HG03469 (cell line): Measurements from ENCODE around the gene RELN.
"Not testable (repeated sequence)": the region's sequence is repeated elsewhere in the genome, so short reads cannot be mapped to it uniquely, and the experiment has no call there.

Experiments used
- ATAC-seq: cut with Tn5 transposase; IDR thresholded peaks from one replicate; pipeline ENCODE4 v1.9.1; 2021; ENCODE audit warnings: mild to moderate bottlenecking, moderate library complexity, moderate number of reproducible peaks; ENCODE audit not compliant: unreplicated experiment

The RELN gene

DNA sequence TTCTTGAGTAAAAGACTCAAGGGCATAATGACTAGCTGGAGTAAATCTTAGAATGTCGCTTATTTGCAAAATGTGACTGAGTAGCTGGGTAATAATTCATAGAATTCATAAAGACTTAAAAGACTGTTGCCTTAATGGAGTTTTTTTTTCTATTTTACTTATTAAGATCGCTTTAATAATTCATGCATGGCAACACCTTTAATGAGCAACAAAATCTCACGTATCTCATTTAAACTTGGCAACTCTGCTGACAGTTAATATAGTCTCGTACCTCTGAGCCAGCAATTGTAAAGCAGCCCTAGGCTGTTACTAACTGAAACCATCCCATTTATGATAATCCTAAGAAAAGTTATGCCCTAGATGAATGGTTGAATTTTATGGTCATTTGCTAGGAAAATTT is 455.7 kb downstream of the RELN start:
- no peak for ATAC-seq

DNA sequence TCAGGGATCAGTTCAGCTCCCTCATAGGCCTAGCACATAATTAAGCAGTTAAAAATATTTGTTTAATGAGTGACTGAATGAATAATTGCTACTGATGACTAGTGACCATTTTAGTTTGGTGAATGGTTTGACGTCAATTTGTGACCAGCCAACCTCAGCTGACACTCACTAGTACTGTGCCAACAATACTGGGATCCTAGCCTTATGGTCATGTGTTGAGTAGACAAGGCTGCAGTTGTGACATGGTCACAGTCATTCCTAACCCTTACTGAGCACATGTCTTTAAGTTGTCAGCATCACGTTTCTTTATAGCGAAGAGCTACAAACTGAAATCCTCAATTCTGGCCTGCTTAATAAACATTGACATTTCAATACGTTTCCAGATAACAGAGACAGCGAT is 456.5 kb downstream of the RELN start:
- no peak for ATAC-seq

DNA sequence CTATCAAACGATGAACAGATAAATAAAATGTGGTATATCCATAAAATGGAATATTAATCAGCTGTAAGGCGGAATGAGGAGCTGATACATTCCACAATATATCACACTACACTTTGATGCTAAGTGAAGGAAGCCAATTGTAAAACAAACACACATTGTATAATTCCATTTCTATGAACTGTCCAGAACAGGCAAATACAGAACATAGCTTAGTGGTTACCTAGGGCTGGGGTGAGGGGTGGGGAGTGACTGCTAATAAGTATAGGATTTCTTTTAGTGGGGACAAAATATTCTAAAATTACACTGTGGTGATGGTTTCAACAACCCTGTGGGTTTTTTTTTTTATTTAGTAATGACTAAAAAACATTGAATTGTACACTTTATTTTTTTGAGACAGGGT is 461.3 kb downstream of the RELN start:
- no peak for ATAC-seq

GRCh38 chr7:103525937-103526336 is 463.5 kb downstream of the RELN start:
- ATAC-seq, result no peak

GRCh38 chr7:103524042-103524907 is 465.2 kb downstream of the RELN start:
- no peak for ATAC-seq

DNA sequence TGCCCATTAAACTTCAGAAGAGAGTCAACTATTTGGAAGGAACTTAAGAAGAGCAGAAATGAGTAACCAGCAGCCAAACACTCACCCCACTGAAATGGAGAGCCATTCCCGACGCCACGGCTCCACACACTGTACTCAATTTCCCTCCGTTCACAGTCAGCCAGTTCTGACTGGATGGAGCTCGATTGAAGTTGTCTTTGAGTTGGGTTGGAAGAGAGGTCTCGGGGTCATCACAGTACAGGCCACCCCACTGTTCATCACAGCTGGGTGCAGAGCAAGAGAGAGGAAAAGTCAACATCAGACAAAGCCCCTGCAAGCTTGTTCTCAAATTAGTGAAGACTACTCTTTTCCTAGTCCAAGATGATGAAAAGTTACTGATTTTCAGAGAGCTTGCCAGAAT is 467.5 kb downstream of the RELN start:
- ATAC-seq, result no peak

DNA sequence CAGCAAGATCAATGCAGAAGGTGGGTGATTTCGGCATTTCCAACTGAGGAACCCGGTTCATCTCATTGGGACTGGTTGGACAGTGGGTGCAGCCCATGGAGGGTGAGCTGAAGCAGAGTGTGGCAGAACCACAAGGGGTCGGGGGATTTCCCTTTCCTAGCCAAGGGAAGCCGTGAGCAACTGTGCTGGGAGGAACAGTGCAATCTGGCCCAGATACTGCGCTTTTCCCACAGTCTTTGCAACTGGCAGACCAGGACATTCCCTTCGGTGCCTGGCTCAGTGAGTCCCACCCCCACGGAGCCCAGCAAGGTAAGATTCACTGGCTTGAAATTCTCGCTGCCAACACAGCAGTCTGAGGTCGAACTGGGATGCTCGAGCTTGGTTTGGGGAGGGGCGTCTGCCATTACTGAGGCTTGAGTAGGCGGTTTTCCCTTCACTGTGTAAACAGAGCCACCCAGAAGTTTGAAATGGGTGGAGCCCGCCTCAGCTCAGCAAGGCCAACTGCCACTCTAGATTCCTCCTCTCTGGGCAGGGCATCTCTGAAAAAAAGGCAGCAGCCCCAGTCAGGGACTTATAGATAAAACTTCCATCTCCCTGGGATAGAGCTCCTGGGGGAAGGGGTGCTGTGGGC is 484.8 kb downstream of the RELN start:
- ATAC-seq, result no peak

GRCh38 chr7:103501206-103501605 is 488.3 kb downstream of the RELN start:
- no peak for ATAC-seq

DNA sequence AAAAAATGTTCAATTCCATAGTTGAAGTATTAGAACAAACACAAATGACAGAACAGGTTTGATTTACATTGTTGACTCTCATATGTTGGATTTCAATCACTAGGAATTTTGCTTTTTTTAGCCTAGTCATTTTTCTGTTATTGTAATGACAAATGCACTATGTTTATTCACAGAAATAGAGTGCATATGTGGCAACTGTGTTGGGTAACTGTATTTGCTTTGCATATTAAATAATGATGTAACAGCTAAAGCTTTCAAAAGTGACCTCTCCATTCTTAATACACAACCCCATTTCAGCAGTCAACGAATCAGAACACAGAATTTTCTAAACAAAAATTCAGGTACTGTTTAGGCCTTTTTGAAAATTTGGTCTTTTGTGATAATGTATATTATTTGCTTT is 489.5 kb downstream of the RELN start:
- ATAC-seq, result no peak

- no peak for ATAC-seq
Measured at GRCh38 chr7:103487419-103487818, 502.0 kb downstream of the RELN start.

GRCh38 chr7:103486873-103487272 is 502.6 kb downstream of the RELN start:
- not testable (repeated sequence) for ATAC-seq

DNA sequence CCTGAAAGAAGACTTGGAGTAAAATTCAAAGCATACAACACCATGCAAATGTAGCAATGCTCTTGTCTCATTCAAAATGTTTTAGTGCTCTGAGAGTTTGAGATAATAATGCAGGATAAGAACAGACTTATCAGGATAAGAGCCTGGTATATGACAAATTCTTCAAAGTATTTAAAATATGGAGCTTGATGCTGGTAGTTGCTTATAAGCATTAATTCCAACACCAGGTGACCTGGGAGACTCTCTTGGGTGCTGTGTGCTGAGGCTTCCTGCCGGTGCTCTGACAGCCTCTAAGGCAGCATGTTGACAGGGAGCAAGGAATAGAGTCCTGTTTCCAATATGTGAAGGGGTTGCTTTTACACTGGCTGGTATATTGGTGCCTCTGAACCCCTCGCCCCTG is 508.7 kb downstream of the RELN start:
- ATAC-seq, result no peak

DNA sequence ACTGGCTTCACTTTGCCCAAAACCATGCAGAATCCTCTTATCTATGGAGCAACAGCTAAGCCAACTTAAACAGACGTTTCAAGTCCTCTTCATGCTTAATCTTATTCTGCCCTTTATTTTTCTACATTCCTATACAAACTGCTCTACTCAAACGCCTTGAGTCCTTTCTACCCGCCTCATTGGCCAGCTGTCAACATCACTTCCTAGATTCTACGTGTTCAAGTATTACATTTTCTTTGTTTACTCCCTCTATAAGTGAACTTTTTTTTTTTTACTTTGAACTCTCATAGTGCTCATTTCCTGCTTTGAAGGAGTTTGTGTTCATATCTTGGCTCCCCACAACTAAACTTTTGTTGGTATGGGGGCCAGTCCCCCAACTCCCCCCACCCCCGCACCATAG is 514.5 kb downstream of the RELN start:
- no peak for ATAC-seq

DNA sequence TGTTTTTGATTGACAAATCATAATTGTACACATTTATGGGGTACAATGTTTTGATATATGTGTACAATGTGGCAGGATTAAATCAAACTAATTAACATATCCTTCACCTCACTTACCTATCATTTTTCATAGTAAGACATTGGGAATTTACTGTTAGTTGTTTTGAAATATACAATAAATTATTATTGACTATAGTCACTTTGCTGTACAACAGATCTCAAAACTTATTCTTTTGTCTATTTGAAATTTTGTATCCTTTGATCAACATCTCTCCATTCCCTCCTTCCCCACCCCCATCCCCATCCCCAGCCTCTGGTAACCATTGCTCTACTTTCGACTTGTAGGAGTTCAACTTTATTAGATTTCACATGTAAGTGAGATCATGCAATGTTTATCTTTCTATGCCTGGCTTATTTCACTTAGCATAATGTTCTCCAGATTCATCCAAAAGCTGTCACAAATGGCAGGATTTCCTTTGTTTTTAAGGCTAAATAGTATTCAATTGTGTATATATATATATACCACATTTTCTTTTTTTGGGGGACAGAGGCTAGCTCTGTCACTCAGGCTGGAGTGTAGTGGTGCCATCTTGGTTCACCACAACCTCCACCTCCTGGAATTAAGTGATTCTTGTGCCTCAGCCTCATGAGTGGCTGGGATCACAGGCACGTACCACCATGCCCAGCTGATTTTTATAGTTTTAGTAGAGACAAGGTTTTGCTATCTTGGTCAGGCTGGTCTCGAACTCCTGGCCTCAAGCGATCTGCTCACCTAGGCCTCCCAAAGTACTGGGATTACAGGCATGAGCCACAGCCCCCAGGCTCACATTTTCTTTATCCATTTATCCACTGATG is 520.1 kb downstream of the RELN start:
- ATAC-seq, result no peak

GRCh38 chr7:103466814-103467213 is 522.6 kb downstream of the RELN start:
- ATAC-seq, result no peak

- no peak for ATAC-seq
Measured at GRCh38 chr7:103462358-103462757, 527.1 kb downstream of the RELN start.

- ATAC-seq, result no peak
Measured at GRCh38 chr7:103447073-103447960, 542.1 kb downstream of the RELN start.

- ATAC-seq, result no peak
Measured at GRCh38 chr7:103446049-103446520, 543.4 kb downstream of the RELN start, which contains the start of gene SLC26A5. SLC26A5 (minus strand) TSS chr7:103446207; CDS start chr7:103421514, 24,693 bp downstream.

DNA sequence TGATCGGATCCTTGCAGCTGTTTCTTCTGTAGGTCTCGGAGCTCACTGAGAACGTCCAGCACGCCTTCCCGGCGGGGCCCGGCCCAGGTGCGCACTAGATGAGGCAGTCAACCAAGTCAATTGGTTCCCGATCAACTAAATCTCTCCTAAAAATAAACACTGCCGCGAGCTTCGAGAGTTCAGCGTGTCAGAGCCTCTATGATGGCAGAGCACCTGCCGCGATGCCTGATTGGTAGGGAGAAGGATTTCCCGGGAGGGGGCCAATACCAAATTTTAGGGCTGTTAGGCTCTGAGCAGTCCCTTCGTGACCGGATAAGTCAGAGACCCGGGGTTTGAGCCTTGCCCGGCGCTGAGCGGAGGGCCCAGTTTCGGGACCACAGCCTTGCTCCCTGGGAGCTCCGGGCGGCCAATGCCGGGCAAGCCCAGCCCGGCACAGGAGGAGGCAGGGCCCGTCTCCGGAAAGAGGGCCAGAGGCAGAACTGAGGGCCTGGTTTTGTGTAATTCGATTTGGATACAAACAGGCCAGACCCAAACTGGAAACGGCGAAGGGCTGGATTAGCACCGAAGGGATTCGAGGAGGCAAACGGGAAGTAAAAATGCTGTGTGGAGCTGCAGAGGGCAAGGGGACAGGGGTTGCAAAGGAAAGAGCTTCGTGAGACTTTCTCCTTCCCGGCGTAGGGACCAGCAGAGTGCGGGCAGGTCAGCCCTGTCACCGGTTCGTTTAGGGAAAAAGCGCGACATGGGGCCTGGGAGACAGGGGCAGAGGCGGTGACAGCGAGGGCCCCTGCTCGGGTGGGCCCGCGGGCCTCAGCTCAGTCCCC is 544.0 kb downstream of the RELN start:
- ATAC-seq, result no peak
